ENCODE results near the gene ARL8B.

ARL8B gene

GRCh38 chr3:5214352-5214751, 92.3 kb downstream of the ARL8B start:
- DNase-seq = no peak

GRCh38 chr3:5217824-5218595, 95.9 kb downstream of the ARL8B start:
- no peak for DNase-seq

- DNase-seq = no peak
These were observed 96.7 kb downstream of the ARL8B start for GRCh38 chr3:5218815-5219214.

GRCh38 chr3:5219216-5219615, 97.1 kb downstream of the ARL8B start:
- DNase-seq = no peak

- no peak for DNase-seq
These were observed 98.1 kb downstream of the ARL8B start for GRCh38 chr3:5220193-5220592.

GRCh38 chr3:5220667-5221431, 98.8 kb downstream of the ARL8B start:
- no peak for DNase-seq

- no peak for DNase-seq
These were observed 99.6 kb downstream of the ARL8B start for GRCh38 chr3:5221701-5222100.

GRCh38 chr3:5222283-5223005, 100.4 kb downstream of the ARL8B start:
- DNase-seq = no peak

- DNase-seq = peak; percentile 46 to 49
These were observed 104.7 kb downstream of the ARL8B start for GRCh38 chr3:5226783-5227182.

GRCh38 chr3:5227812-5228211, 105.7 kb downstream of the ARL8B start:
- no peak for DNase-seq

- no peak for DNase-seq
These were observed 107.3 kb downstream of the ARL8B start for GRCh38 chr3:5229414-5229813.

Data from AML-193 (cell line).